ENCODE measurements around the gene BMPR1B. TPM values are rescaled to one million over a fixed set of nuclear protein-coding genes. Genes with fewer than 3 reads are reported as not detected.

BMPR1B gene
- total and polyA plus RNA-seq, 10 donors: 0.12 to 2.4 (median 1.2) TPM

DNA sequence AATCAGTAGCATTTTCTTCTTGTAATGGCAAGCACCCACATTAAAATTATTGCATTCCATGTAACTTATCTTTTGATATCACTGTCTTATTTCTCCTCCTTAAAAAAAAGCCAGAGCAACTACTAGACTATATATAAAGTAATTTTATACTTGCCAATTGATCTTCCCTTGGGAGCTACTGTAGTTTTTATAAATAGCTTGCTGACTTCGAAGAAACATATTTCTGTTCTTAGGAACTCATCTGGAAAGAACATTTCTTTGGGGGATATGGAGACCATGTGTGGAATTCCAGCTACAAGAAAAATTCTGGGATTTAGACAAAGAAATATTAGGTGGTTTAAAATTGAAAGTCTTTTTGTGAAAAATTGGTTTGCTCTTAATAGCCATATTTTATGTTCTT lies 94.9 kb downstream of the BMPR1B start:
- H3K27ac ChIP-seq: no peak overlapping the region
- intact Hi-C loops (cut with DNase I; ENCODE audit: low total_unique reads): no loop called here
- TF ChIP-seq, protein P1, sequence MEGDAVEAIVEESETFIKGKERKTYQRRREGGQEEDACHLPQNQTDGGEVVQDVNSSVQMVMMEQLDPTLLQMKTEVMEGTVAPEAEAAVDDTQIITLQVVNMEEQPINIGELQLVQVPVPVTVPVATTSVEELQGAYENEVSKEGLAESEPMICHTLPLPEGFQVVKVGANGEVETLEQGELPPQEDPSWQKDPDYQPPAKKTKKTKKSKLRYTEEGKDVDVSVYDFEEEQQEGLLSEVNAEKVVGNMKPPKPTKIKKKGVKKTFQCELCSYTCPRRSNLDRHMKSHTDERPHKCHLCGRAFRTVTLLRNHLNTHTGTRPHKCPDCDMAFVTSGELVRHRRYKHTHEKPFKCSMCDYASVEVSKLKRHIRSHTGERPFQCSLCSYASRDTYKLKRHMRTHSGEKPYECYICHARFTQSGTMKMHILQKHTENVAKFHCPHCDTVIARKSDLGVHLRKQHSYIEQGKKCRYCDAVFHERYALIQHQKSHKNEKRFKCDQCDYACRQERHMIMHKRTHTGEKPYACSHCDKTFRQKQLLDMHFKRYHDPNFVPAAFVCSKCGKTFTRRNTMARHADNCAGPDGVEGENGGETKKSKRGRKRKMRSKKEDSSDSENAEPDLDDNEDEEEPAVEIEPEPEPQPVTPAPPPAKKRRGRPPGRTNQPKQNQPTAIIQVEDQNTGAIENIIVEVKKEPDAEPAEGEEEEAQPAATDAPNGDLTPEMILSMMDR (IDR thresholded peaks at IDR 0.05 in 8 of 11, conservative IDR thresholded peaks at IDR 0.05 in 3 of 11): no peak
- TF ChIP-seq POLR2A (IDR thresholded peaks at IDR 0.05) (no peak), POLR2AphosphoS5 (IDR thresholded peaks at IDR 0.05) (no peak)
- H3K9me3 ChIP-seq: no peaks in the 10 kb centered on the region
- H3K4me1 ChIP-seq: no peaks in the 10 kb centered on the region
- H3K27me3 ChIP-seq (replicated peaks in 1 of 7): no peaks in the 10 kb centered on the region
- no peak for DNase-seq
- WGBS, 5 donors: 52 to 60% (median 55%) methylated on average over 1 of the region's 1 CpG
- no peaks in the 10 kb centered on the region for H3K36me3 ChIP-seq
- no peak overlapping the region for H3K4me3 ChIP-seq

DNA sequence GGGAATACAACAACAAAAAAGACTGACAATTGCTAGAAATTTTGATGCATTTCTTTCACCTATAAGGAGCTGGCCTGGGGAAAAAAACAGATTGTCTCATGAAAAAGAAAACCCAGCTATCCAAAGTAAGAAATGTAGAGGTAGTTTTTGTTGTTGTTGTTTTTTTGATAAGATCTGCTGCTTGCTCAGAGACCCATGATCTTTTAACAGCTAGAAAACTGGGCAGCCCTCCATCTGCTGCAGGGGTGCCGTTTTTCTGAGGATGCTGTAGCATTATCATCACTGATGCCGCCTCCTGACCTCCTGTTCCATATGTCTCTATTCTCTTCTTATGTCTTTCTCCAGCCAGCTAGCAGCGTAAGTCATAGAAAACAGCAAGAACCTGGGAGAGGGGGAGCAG lies 98.3 kb downstream of the BMPR1B start:
- Histone ChIP-seq H3K27me3 (replicated peaks in 1 of 7) (no peaks in the 10 kb centered on the region), H3K4me1 (no peaks in the 10 kb centered on the region), H3K9me3 (no peaks in the 10 kb centered on the region), H3K36me3 (no peaks in the 10 kb centered on the region), H3K4me3 (no peak overlapping the region), H3K27ac (no peak overlapping the region)
- DNase-seq: no peak
- intact Hi-C loops (cut with DNase I; ENCODE audit: low total_unique reads): no loop called here
- TF ChIP-seq POLR2AphosphoS5 (IDR thresholded peaks at IDR 0.05) (no peak), POLR2A (IDR thresholded peaks at IDR 0.05) (no peak)
- TF ChIP-seq, protein P1 (IDR thresholded peaks at IDR 0.05 in 8 of 11, conservative IDR thresholded peaks at IDR 0.05 in 3 of 11): no peak
- WGBS, 5 donors: 81 to 89% (median 86%) methylated on average over 3 of the region's 3 CpGs

DNA sequence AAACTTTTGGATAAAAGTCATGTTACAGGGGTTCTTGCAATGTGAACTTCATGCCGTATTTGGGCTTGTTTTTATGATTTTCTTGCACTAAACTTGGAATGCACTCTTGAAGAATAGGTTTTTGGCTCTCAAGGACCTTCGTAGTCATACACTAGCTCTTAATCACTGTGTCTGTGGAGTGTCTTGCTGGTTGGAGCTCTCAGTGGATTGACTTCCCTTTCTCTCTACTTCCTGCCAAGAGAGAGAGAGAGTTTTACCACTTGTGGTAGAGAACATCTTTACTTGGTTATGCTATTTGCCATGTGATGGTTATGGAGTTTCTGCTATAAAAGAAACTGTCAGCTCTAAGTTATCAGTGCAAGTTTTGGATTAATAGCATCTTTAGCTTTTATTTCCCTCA lies 112.4 kb downstream of the BMPR1B start:
- 51 to 68% (median 64%) methylated on average over 2 of the region's 2 CpGs for WGBS, 5 donors
- TF ChIP-seq POLR2AphosphoS5 (IDR thresholded peaks at IDR 0.05) (no peak), POLR2A (IDR thresholded peaks at IDR 0.05) (no peak)
- TF ChIP-seq, protein P1 (IDR thresholded peaks at IDR 0.05 in 8 of 11, conservative IDR thresholded peaks at IDR 0.05 in 3 of 11): no peak
- Histone ChIP-seq H3K4me1 (no peaks in the 10 kb centered on the region), H3K27ac (no peak overlapping the region), H3K4me3 (no peak overlapping the region), H3K9me3 (no peaks in the 10 kb centered on the region), H3K36me3 (no peaks in the 10 kb centered on the region), H3K27me3 (replicated peaks in 1 of 7) (no peaks in the 10 kb centered on the region)
- intact Hi-C loops (cut with DNase I; ENCODE audit: low total_unique reads): no loop called here
- no peak for DNase-seq

GRCh38 chr4:94871644-94872305 lies 114.0 kb downstream of the BMPR1B start:
- Histone ChIP-seq H3K27me3 (replicated peaks in 1 of 7) (no peaks in the 10 kb centered on the region), H3K27ac (no peak overlapping the region), H3K9me3 (no peaks in the 10 kb centered on the region), H3K36me3 (no peaks in the 10 kb centered on the region), H3K4me3 (no peak overlapping the region), H3K4me1 (no peaks in the 10 kb centered on the region)
- intact Hi-C loops (cut with DNase I; ENCODE audit: low total_unique reads): no loop called here
- WGBS, 5 donors: 78 to 92% (median 89%) methylated on average over 4 of the region's 4 CpGs
- TF ChIP-seq POLR2A (IDR thresholded peaks at IDR 0.05) (no peak), POLR2AphosphoS5 (IDR thresholded peaks at IDR 0.05) (no peak)
- TF ChIP-seq, protein P1 (IDR thresholded peaks at IDR 0.05 in 8 of 11, conservative IDR thresholded peaks at IDR 0.05 in 3 of 11): no peak
- DNase-seq: no peak
